GM18499 (cell line): ENCODE data around the gene SKP1.

ENCODE experiments used
- ATAC-seq: cut with Tn5 transposase; IDR thresholded peaks from one replicate; pipeline ENCODE4 v1.9.1; 2021; ENCODE audit warnings: moderate number of reproducible peaks; ENCODE audit not compliant: insufficient read depth, unreplicated experiment

SKP1 gene

GRCh38 chr5:134145041-134145757 is 31.6 kb downstream of the SKP1 start:
- no peak for ATAC-seq

GRCh38 chr5:134143944-134144941 is 32.5 kb downstream of the SKP1 start:
- no peak for ATAC-seq

- no peak for ATAC-seq
Observed at GRCh38 chr5:134143431-134143830, 33.3 kb downstream of the SKP1 start.

GRCh38 chr5:134142806-134143205 is 33.9 kb downstream of the SKP1 start:
- ATAC-seq = no peak

GRCh38 chr5:134142052-134142451 is 34.7 kb downstream of the SKP1 start:
- ATAC-seq = no peak

GRCh38 chr5:134141331-134142050 is 35.3 kb downstream of the SKP1 start:
- ATAC-seq = no peak

GRCh38 chr5:134140530-134141201 is 36.1 kb downstream of the SKP1 start:
- no peak for ATAC-seq

GRCh38 chr5:134139891-134140469 is 36.8 kb downstream of the SKP1 start:
- ATAC-seq = no peak

- ATAC-seq = no peak
Observed at GRCh38 chr5:134139377-134139851, 37.3 kb downstream of the SKP1 start.

GRCh38 chr5:134138416-134139376 is 38.1 kb downstream of the SKP1 start:
- ATAC-seq = peak; percentile 62

GRCh38 chr5:134136771-134137170 is 40.0 kb downstream of the SKP1 start:
- ATAC-seq = no peak

GRCh38 chr5:134136221-134136631 is 40.5 kb downstream of the SKP1 start:
- no peak for ATAC-seq

GRCh38 chr5:134135091-134135655 is 41.6 kb downstream of the SKP1 start:
- no peak for ATAC-seq

GRCh38 chr5:134133995-134134541 is 42.7 kb downstream of the SKP1 start:
- no peak for ATAC-seq

GRCh38 chr5:134133188-134133994 is 43.4 kb downstream of the SKP1 start:
- ATAC-seq = no peak

GRCh38 chr5:134132372-134133187 is 44.2 kb downstream of the SKP1 start:
- peak; percentile 50 for ATAC-seq
